H1 (cell line): ENCODE measurements around the gene ADA. TPM values are rescaled to one million over a fixed set of nuclear protein-coding genes. Genes with fewer than 3 reads are reported as not detected.

Experiments used
- CTCF ChIA-PET: fragments of 300-600 bp; sonication (Branson Sonifier 250); formaldehyde crosslinking; loops from one replicate; lab custom pipeline; 2021; ENCODE audit not compliant: partially characterized antibody; lab: Charles Lee
- POLR2A ChIA-PET: fragments of 300-600 bp; sonication (Branson Sonifier 250); formaldehyde crosslinking; loops from one replicate; lab custom pipeline; 2021; ENCODE audit warnings: inconsistent platforms; ENCODE audit not compliant: partially characterized antibody; lab: Charles Lee
- DNase-seq, 2 experiments: peaks; one replicate each; pipeline versions ENCODE4 v3.0.0 to v3.0.0-alpha.2; 2010 to 2022; ENCODE audit warnings: low spot score in 2 of 2, low read depth in 1 of 2, mixed read lengths in 1 of 2
- FAIRE-seq: peaks from 2 replicates; lab custom pipeline; 2011; peaks lifted over from hg19 to GRCh38; lab: Jason Lieb, UNC
- H2AFZ ChIP-seq: 2 replicates; pipeline ENCODE4 v1.8.1; 2012; ENCODE audit warnings: low read length, inconsistent platforms
- H2AK5ac ChIP-seq: 2 replicates; pipeline ENCODE4 v1.6.1; 2013; ENCODE audit warnings: low read depth, low read length
- H2BK120ac ChIP-seq: replicated peaks from 2 replicates; pipeline ENCODE3; 2013; ENCODE audit warnings: low read depth, low read length, inconsistent platforms
- H2BK12ac ChIP-seq: 2 replicates; pipeline ENCODE4 v1.6.1; 2013; ENCODE audit warnings: low read depth, low read length
- H2BK15ac ChIP-seq: 2 replicates; pipeline ENCODE4 v1.6.1; 2013; ENCODE audit warnings: low read length
- H2BK20ac ChIP-seq: 2 replicates; pipeline ENCODE4 v1.6.1; 2013; ENCODE audit warnings: low read length
- H2BK5ac ChIP-seq: 2 replicates; pipeline ENCODE4 v1.6.1; 2013; ENCODE audit warnings: low read depth, low read length
- H3K14ac ChIP-seq: 2 replicates; pipeline ENCODE4 v1.6.1; 2013; ENCODE audit warnings: inconsistent platforms; ENCODE audit not compliant: insufficient read length
- H3K18ac ChIP-seq: 2 replicates; pipeline ENCODE4 v1.6.1; 2013; ENCODE audit warnings: low read length; ENCODE audit errors: extremely low read depth
- H3K23ac ChIP-seq: 2 replicates; pipeline ENCODE4 v1.6.1; 2013; ENCODE audit warnings: inconsistent platforms; ENCODE audit not compliant: insufficient read length
- H3K23me2 ChIP-seq: 2 replicates; pipeline ENCODE4 v1.6.1; 2013; ENCODE audit warnings: low read depth, low read length
- H3K27ac ChIP-seq: 2 replicates; pipeline ENCODE4 v1.6.1; 2011; ENCODE audit warnings: low read depth, low read length, inconsistent platforms
- H3K27me3 ChIP-seq, 4 experiments: replicated peaks in 1 of 4; 1 replicate in 1 of 4; 2 replicates in 3 of 4; pipeline versions ENCODE4 v1.6.1 to v1.8.1; 2011 to 2013; ENCODE audit warnings: low read length in 3 of 4, mild to moderate bottlenecking in 3 of 4, inconsistent platforms in 2 of 4, mixed read lengths in 2 of 4, moderate library complexity in 1 of 4; ENCODE audit not compliant: control insufficient read depth in 3 of 4, insufficient read depth in 3 of 4; ENCODE audit errors: extremely low read depth in 1 of 4
- H3K36me3 ChIP-seq, 4 experiments: 2 replicates each; pipeline versions ENCODE4 v1.6.1 to v1.8.1; 2011 to 2013; ENCODE audit warnings: mild to moderate bottlenecking in 4 of 4, low read length in 3 of 4, moderate library complexity in 2 of 4, control low read depth in 1 of 4, inconsistent platforms in 1 of 4; ENCODE audit not compliant: insufficient read depth in 4 of 4, control insufficient read depth in 2 of 4
- H3K4ac ChIP-seq: replicated peaks from 2 replicates; pipeline ENCODE3; 2013; ENCODE audit warnings: low read length, low read depth, mixed read lengths, inconsistent platforms; ENCODE audit not compliant: insufficient read length
- H3K4me1 ChIP-seq, 4 experiments: replicated peaks in 1 of 4; 1 replicate in 1 of 4; 2 replicates in 3 of 4; pipeline versions ENCODE4 v1.6.1 to v1.8.1; 2011 to 2013; ENCODE audit warnings: low read length in 3 of 4, inconsistent platforms in 2 of 4, mixed read lengths in 1 of 4; ENCODE audit not compliant: insufficient read depth in 4 of 4, control insufficient read depth in 3 of 4
- H3K4me2 ChIP-seq, 2 experiments: 2 replicates each; pipeline versions ENCODE4 v1.6.1 to v1.8.1; 2011 to 2013; ENCODE audit warnings: low read depth in 2 of 2, low read length in 2 of 2, control low read depth in 1 of 2, inconsistent platforms in 1 of 2, mild to moderate bottlenecking in 1 of 2; ENCODE audit not compliant: insufficient read depth in 1 of 2
- H3K4me3 ChIP-seq, 4 experiments: fragments of 200-600, 300-600 bp in 1 of 4; sonication (generic), shearing (Covaris generic), sonication (Bioruptor Twin) in 1 of 4; 2 replicates each; pipeline versions ENCODE4 v1.5.1 to v1.8.1; 2011 to 2016; ENCODE audit warnings: low read length in 4 of 4, low read depth in 3 of 4, control low read depth in 2 of 4, inconsistent platforms in 2 of 4, mild to moderate bottlenecking in 2 of 4, mixed read lengths in 1 of 4, moderate library complexity in 1 of 4; ENCODE audit not compliant: insufficient read depth in 2 of 4; ENCODE audit errors: extremely low read depth in 1 of 4
- H3K56ac ChIP-seq: replicated peaks from 2 replicates; pipeline ENCODE3; 2013; ENCODE audit warnings: low read depth, mild to moderate bottlenecking, mixed read lengths, low read length, inconsistent platforms; ENCODE audit not compliant: insufficient read length
- H3K79me1 ChIP-seq: 2 replicates; pipeline ENCODE4 v1.6.1; 2013; ENCODE audit warnings: low read depth, low read length, control low read depth
- H3K79me2 ChIP-seq, 2 experiments: 2 replicates each; pipeline versions ENCODE4 v1.6.1 to v1.8.1; 2012 to 2013; ENCODE audit warnings: low read length in 2 of 2, mild to moderate bottlenecking in 2 of 2, inconsistent platforms in 1 of 2; ENCODE audit not compliant: insufficient read depth in 2 of 2, control insufficient read depth in 1 of 2
- H3K9ac ChIP-seq, 4 experiments: replicated peaks in 1 of 4; 1 replicate in 1 of 4; 2 replicates in 3 of 4; pipeline versions ENCODE4 v1.6.1 to v1.8.1; 2011 to 2013; ENCODE audit warnings: low read depth in 3 of 4, low read length in 3 of 4, control low read depth in 2 of 4, mild to moderate bottlenecking in 2 of 4, moderate library complexity in 2 of 4, inconsistent platforms in 1 of 4; ENCODE audit errors: extremely low read depth in 1 of 4
- H3K9me3 ChIP-seq, 2 experiments: 2 replicates each; pipeline versions ENCODE4 v1.6.1 to v1.8.1; 2012 to 2013; ENCODE audit warnings: mild to moderate bottlenecking in 2 of 2, moderate library complexity in 2 of 2, control low read depth in 1 of 2, inconsistent platforms in 1 of 2, low read depth in 1 of 2, low read length in 1 of 2, mixed read lengths in 1 of 2; ENCODE audit not compliant: insufficient read depth in 2 of 2
- H4K20me1 ChIP-seq, 2 experiments: replicated peaks in 1 of 2; 2 replicates each; pipeline versions ENCODE3 to v1.8.1; 2011 to 2013; ENCODE audit warnings: inconsistent platforms in 2 of 2, low read length in 2 of 2, mild to moderate bottlenecking in 1 of 2; ENCODE audit not compliant: insufficient read depth in 2 of 2, control insufficient read depth in 1 of 2
- H4K5ac ChIP-seq: 2 replicates; pipeline ENCODE4 v1.6.1; 2013; ENCODE audit warnings: low read length, low read depth, mixed read lengths, inconsistent platforms; ENCODE audit not compliant: insufficient read length
- H4K8ac ChIP-seq: 2 replicates; pipeline ENCODE4 v1.8.0; 2013; ENCODE audit warnings: mild to moderate bottlenecking, moderate library complexity, low read length, inconsistent platforms; ENCODE audit not compliant: insufficient read depth; ENCODE audit errors: extremely low read depth
- H4K91ac ChIP-seq: replicated peaks from 2 replicates; pipeline ENCODE3; 2013; ENCODE audit warnings: low read length, mixed read lengths, inconsistent platforms; ENCODE audit not compliant: insufficient read length
- BRCA1 ChIP-seq: IDR thresholded peaks from 2 replicates; pipeline ENCODE4 v1.6.1; 2012; ENCODE audit warnings: low read depth, low read length, improper control_type of control experiment
- CBX8 ChIP-seq: fragments of 300-800, 300-1000 bp; sonication (generic); IDR thresholded peaks from 2 replicates; pipeline ENCODE4 v1.7.1; 2016; ENCODE audit warnings: low read depth, low read length, borderline replicate concordance
- HDAC6 ChIP-seq: IDR thresholded peaks from one replicate; pipeline ENCODE4 v1.7.1; 2012; ENCODE audit warnings: low read depth, mild to moderate bottlenecking, inconsistent platforms, low read length, moderate library complexity
- SAP30 ChIP-seq: fragments of 300-600 bp; sonication (generic); IDR thresholded peaks from 2 replicates; pipeline ENCODE4 v1.7.1; 2012; ENCODE audit warnings: low read length, moderate library complexity, mild to moderate bottlenecking, inconsistent platforms; ENCODE audit not compliant: insufficient read depth, insufficient replicate concordance
- SP2 ChIP-seq: IDR thresholded peaks from 2 replicates; pipeline ENCODE4 v1.6.1; 2012; ENCODE audit warnings: mild to moderate bottlenecking, low read length, inconsistent platforms
- TAF1 ChIP-seq: IDR thresholded peaks from 2 replicates; pipeline ENCODE4 v1.6.1; 2011; ENCODE audit warnings: mild to moderate bottlenecking, low read depth, low read length
- TCF12 ChIP-seq: IDR thresholded peaks from 2 replicates; pipeline ENCODE4 v1.6.1; 2011; ENCODE audit warnings: low read depth, mild to moderate bottlenecking, low read length
- WGBS, 2 experiments: shearing (Covaris generic) in 1 of 2; methylation state at CpG; one replicate each; pipeline versions ENCODE4 v1.1.6 to v1.1.7; 2013 to 2015; ENCODE audit warnings: low lambda C conversion rate in 2 of 2, mixed read lengths in 2 of 2, inconsistent platforms in 1 of 2, low coverage in 1 of 2, missing lambda C conversion rate in 1 of 2; ENCODE audit not compliant: insufficient replicate concordance in 2 of 2, insufficient coverage in 1 of 2, insufficient read length in 1 of 2; ENCODE audit errors: extremely low coverage in 1 of 2, missing lambda C conversion rate in 1 of 2; 5-methylcytosine and 5-hydroxymethylcytosine counted together
- polyA plus RNA-seq, 7 experiments: library from polyadenylated mRNA; depleted of rRNA in 3 of 7; stranded (reverse) in 5 of 7; unstranded in 2 of 7; fragments of >200 nt in 5 of 7; fragments of 200-250 nt in 2 of 7; gene quantifications; 1 replicate in 5 of 7; 2 replicates in 1 of 7; 4 replicates in 1 of 7; pipeline versions ENCODE4 v1.2.1 to v1.2.3, GENCODE V29; 2011 to 2013; ENCODE audit warnings: missing spikeins in 2 of 7, mixed read lengths in 2 of 7
- total RNA-seq: library from RNA; stranded (reverse); fragmentation: NEBNext Ultra II Directional; extraction: Animal tissue kit (Norgen Biotek cat#: 25700); gene quantifications from 2 replicates; pipeline ENCODE4 v1.2.1, GENCODE V29; 2021

Gene ADA
- total and polyA plus RNA-seq, 2 of the 8 experiments (the other 6 are each of a cell fraction or from before 2014, with no cell fraction given): 19.9 to 32.8 TPM

- FAIRE-seq (no peak), DNase-seq (no peak)
- peaks cover 4 to 10% (median 7%) of the 10 kb centered on the region in 4 experiments; a peak in 5 of 8 replicates for H3K36me3 ChIP-seq
- no peak overlapping the region for H3K4ac ChIP-seq
- no peak overlapping the region for H2AFZ ChIP-seq
- CTCF ChIA-PET: interaction anchor here (0.6 to 0.7 kb wide), 2 partner anchors 61 to 509 kb away, joined by 3 read pairs; no protein-coding TSS in a partner anchor
- no peak overlapping the region for H4K5ac ChIP-seq
- no peak overlapping the region for H2BK5ac ChIP-seq
- H2AK5ac ChIP-seq: no peak overlapping the region
- no peaks in the 10 kb centered on the region for H3K23me2 ChIP-seq
- peaks cover 0 to 5% (median 2%) of the 10 kb centered on the region in 4 experiments; a peak in 2 of 7 replicates for H3K4me1 ChIP-seq
- no peaks in the 10 kb centered on the region for H3K79me2 ChIP-seq
- 95% methylated on average over 17 of the region's 19 CpGs; no CpG with 5 or more reads in 1 of the 2 experiments for WGBS, 2 experiments
- POLR2A ChIA-PET: no interaction called here
- no peak overlapping the region for H3K27ac ChIP-seq
- no peak overlapping the region for H3K9ac ChIP-seq
- no peak overlapping the region for H3K14ac ChIP-seq
- H3K56ac ChIP-seq: no peak overlapping the region
- no peaks in the 10 kb centered on the region for H3K9me3 ChIP-seq
- no peak overlapping the region for H2BK20ac ChIP-seq
- H2BK15ac ChIP-seq: no peak overlapping the region
- no peak overlapping the region for H3K4me2 ChIP-seq
- peaks cover 0 to 3% (median 0%) of the 10 kb centered on the region in 4 experiments; a peak in 2 of 7 replicates for H3K27me3 ChIP-seq
- H2BK120ac ChIP-seq: no peak overlapping the region
- H4K8ac ChIP-seq: no peak overlapping the region
- no peak for TF ChIP-seq BRCA1
- TF ChIP-seq TCF12: no peak
- no peak for TF ChIP-seq TAF1
- TF ChIP-seq HDAC6: no peak
- no peak for TF ChIP-seq CBX8
- no peak for TF ChIP-seq SP2
- TF ChIP-seq SAP30: no peak
- TF ChIP-seq, all 59 proteins: peak for 0
- Histone ChIP-seq H4K20me1 (peaks cover 3 to 7% of the 10 kb centered on the region in 2 experiments), H3K4me3 (no peak overlapping the region), H3K18ac (no peak overlapping the region), H4K91ac (no peak overlapping the region), H2BK12ac (no peak overlapping the region), H3K23ac (no peak overlapping the region), H3K79me1 (no peaks in the 10 kb centered on the region)
These were observed 28.8 kb downstream of the ADA start for GRCh38 chr20:44622501-44623270.
